ENCODE measurements around the gene ZNF784.

Gene ZNF784

DNA sequence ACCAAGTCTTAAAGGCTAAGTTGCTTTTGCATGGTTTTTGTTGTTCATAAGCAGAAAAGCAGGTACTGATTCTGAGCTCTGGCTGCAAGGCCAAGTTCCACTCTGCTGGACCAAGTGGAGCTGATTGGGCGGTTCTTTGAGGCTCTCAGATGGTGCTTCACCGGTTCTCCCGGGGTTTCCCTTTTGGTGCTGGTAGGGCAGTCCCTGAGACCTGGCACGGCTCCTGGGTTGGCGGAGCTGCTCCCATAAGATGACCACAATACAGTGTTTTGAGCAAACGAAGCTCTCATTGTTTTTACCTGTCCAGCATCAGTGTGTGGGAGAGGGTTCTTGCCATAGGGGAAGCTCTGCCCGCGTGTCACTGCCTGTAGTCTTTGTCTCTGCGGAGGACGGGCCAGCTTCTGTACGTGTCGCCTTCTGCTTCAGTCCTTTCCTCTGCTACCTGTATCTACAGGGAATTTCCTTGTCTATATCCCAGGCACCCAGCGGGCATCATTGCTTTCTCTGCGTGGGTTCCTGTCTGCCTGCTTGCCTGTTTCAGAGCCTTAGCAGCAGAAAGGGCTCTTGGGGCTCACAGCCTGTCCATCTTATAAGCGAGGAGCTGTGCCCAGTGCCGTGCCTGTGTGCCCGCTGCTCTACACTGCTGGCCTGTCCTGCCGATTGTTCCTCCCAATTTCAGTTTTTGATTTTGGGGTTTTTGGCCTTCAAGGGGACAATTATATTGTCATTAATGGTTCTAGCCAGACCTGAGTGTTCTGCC is 32.8 kb upstream of the ZNF784 start:
- no peak for DNase-seq (ENCODE audit: low read depth in 1 of 2, low spot score in 1 of 2)

DNA sequence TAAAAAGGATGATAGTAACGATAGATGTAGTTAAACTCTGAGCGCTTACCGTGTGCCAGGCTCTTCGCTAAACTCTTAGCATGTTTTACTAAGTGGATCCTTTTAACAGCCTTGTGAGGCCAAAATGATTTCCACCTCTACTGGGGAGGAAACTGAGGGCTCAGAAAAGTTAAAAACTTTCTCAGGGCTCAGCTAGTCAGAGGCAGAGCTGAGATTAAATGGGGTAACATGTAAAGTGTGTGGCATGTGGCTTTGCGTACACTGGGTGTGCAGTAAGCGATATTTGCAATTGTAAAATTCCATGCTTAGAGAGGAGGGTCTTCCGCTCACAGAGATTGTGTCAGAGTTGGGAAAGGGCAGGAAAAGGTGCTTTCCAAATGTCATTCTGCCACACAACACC is 32.2 kb upstream of the ZNF784 start:
- DNase-seq (ENCODE audit: low read depth in 1 of 2, low spot score in 1 of 2): no peak

DNA sequence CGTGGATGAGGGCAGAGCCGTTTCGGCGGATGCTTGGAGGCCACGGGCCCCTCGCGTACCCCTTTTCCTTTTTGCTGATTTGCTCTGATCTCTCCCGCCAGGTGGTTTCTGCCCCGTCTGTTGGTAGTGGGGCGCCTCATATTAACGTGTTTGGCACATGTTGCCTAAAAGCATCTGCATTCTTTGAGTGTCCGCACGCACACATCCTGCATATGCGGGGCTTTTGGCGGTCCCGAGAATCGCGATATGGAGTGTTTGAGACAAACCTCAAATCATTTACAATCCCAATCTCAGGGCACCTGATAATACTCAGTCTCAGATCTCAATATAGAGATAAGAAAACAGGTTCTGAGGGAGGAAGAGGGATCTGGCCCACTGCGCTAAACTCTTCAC is 31.3 kb upstream of the ZNF784 start:
- no peak for DNase-seq (ENCODE audit: low read depth in 1 of 2, low spot score in 1 of 2)

DNA sequence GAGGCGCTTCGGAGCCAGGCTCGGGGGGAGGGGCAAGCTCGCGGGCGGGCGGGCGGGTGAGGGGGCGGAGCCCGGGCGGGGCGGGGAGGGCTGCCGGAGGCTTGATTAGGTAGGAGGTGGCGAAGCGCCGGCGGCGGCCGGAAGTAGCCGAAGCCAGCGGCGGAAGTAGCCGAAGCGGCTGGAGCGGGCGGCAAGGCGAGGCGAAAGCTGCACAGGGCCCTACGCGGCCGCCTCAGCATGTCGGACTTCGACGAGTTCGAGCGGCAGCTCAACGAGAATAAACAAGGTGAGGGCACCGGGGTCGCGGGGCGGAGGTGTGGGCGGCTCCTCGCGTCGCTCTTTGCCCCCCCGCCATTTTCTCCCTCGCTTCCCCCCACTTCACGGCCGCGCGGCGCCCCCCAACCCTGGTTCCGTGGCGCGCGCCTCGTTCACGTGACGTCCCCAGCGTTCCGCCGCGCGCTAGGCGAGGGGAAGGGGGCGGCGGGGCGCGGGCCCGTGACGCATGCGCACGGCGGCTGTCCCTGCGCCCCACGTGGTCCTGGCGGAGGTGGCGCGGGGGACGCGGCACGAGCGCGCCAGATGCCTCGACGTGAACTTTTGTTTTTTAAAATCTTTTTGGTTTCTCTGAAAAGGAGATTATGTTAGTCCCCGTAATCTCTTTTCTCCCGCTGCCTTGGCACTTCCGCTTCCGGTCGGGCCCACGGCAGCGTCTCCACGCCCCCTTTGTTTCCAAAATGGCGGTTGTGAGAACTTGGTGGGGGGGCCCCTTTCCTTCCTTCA is 30.7 kb upstream of the ZNF784 start, which contains the start of gene U2AF2:
U2AF2 (plus strand) TSS at position 168 of the 780 bp plus-strand sequence; CDS start at position 238, 70 bp downstream.
- DNase-seq (ENCODE audit: low read depth in 1 of 2, low spot score in 1 of 2): peak; percentile 96 to 98

DNA sequence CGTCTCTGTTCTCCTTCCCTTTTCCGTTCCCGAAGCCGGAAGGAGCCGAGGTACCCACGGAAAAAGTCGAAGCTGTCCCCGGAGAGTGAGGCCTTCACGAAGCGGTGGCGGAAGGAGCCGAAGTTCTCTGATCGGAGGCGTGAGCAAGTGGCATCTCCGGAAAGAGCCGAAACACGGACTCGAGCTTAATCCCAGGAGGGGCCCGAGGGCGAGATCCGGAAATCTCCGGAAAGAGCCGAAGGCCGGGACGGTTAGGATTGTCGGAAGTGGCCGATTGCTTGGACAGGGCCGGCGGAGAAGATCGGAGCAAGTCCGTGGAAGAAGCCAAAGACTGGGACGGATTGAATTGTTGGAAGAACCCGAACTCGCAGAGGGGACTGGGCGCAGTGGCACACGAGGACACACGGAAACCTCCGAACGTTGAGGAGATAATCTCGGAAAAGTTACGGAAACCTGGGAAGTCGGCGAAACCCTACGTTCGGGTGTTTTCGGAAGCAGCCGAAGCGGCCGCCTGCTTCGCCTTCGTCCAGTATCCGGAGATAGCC is 30.0 kb upstream of the ZNF784 start:
- peak; percentile 97 to 98 for DNase-seq (ENCODE audit: low read depth in 1 of 2, low spot score in 1 of 2)

DNA sequence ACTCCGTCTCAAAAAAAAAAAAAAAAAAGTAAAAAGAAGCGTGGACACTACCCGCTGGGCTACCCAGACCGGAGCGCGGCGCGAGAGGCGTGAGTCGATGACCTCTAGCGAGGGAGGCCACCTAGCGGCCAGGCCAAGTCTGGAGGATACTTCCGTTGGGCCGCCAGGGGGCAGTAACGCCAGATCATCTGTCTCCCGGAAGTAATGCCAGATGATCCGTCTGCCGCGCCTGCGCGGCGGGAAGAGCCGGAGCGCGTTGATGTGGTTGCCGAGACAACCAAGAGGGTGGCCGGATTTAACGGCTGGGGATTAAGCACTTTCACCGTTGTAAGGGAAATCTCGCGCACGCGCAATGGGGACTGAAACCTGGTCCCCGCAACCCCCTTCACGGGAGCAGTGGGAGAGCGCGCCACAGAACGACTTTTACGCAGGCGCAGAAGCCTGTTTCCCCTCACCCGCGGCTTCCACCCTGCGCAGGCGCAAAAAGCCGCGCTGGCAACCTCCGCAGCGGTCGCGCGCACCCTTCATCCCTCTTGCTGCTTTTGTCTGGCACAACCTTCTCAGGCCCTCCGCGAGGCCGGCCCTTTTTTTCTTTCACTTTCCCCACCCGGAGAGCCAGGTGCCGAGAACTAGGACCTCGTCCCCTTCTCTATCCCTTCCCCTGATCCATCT is 29.4 kb upstream of the ZNF784 start:
- peak; percentile 95 to 98 for DNase-seq (ENCODE audit: low read depth in 1 of 2, low spot score in 1 of 2)

DNA sequence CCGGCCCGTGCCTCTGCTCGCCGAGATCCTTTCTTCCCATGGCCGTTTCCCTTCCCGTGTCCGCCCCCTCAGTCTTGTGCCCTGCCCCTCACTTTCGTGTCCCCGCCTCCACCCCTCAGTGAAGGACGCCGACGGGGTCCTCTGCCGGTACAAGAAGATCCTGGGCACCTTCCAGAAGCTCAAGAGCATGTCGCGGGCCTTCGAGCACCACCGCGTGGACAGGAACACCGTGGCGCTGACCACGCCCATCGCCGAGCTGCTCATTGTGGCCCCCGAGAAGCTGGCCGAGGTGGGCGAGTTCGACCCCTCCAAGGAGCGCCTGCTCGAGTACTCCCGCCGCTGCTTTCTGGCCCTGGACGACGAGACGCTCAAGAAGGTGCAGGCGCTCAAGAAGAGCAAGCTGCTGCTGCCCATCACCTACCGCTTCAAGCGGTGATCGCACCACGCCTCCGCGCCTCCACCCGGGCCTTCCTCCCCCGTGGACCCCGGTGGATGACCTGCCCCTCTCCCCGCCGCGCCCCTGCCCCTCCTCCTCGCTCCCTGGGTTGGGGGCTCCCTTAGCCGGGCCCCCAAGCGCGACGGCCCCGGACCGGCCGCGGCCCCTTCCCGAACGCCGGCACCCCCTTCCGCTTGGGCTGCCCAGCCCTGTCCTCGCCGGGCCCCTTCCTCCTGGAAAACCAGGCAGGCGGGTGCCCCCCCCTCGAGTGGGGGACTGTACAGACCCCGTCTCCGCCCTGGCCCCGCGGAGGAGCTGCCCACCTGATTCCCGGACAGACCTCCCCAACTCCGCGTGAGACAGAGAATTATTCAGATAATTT is 28.2 kb upstream of the ZNF784 start:
- DNase-seq (ENCODE audit: low read depth in 1 of 2, low spot score in 1 of 2): no peak

DNA sequence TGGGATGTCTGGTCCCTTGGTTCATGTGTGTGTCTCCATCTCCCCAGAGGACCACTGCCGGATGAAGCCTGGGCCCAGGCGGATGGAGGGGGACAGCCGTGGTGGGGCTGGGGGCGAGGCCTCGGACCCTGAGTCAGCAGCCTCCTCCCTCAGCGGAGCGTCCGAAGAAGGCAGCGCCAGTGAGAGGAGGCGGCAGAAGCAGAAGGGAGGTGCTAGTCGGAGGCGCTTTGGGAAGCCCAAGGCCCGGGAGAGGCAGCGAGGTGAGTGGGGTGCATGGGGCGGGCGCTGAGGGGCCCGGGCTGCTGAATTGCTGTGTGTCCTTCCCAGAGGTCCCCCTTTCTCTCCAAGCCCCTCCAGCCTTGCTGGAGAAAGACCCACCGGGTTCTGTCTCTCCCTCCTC is 26.9 kb upstream of the ZNF784 start:
- DNase-seq (ENCODE audit: low read depth in 1 of 2, low spot score in 1 of 2): no peak

DNA sequence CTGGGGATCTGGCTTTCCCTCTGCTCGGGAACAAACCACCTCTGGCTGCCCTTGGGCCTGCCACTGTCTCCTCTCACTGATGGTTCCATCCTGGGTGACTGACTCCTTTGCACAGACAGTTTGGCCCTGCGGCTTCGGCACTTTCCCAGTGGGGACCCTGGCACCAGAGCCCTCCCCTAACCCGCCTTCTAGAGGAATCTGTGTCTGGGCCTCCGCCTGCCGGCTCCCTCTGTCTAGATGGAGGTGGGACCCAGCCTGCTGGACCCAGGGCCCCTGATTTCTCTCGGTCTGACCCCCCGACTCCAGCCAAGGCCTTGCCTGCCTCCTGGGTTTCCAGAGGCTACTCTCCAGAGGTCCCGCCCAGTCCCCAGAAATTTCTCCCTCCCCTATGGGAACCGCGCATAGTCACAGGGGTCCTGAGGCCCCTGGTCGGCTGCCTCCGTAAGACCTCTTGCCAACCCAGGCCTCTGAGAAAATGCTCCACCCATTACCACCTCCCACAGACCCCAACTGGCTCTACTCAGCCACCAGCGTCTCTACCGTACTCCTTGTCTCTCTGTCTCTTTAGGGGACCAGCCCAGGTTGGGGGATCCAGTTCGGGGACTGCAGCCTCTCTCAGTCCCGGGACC is 26.4 kb upstream of the ZNF784 start:
- no peak for DNase-seq (ENCODE audit: low read depth in 1 of 2, low spot score in 1 of 2)

DNA sequence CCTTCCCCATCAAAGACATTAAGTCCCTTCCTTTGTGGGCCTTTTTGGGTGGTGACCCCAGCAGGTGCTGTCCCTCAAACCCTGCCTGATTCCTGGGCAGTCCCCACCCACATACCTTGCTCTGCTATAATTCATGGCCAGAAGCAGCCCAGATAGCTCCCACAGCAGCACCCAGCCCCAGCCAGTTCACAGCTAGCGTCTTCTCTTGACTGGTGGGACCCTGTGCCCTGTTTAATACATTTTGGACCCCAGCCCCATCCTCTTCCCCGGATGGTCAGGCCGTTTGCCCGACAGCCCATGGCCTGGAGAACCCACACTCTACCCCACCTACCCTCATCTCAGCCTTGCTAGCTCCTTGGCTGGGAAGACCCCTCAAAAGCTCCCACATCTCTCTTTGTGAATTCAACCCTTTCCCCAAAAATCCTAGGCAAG is 25.8 kb upstream of the ZNF784 start:
- no peak for DNase-seq (ENCODE audit: low read depth in 1 of 2, low spot score in 1 of 2)

DNA sequence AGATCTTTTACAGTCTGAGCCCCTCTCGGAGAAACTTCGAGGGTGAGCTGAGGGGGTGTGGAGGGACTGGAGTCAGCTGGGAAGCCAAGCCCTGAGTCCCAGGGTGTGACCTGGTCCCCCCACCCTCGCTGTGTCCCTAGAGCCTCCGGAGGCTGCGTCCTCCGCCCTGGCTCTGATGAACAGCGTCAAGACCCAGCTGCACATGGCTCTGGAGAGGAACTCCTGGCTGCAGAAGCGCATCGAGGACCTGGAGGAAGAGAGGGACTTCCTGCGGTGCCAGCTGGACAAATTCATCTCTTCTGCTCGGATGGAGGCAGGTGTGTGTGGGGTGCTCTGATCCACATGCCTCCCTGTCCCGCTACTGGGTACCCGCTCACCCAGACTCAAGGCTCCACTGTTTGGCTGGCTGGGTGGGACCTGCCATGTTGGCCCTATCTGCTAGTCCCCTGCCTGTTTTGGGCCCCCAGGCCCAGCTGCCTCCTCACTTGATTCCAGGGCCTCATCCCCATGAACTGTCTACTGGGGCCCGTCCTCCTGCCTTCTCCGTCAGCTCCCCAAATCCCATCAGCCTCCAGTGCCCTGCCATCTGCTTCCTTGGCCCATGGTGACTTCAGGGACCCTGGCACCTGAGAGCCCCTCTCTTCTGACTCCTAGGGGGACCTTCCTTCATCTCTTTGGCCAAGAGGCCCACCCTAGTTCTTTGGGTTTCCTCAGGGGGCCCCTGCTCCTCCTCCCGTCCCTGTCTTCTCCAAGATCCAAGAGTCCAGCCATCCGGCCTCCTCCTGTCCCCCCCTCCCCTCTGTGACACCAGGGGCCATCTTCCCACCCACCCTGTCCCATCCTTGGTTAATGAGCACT is 25.1 kb upstream of the ZNF784 start:
- no peak for DNase-seq (ENCODE audit: low read depth in 1 of 2, low spot score in 1 of 2)

DNA sequence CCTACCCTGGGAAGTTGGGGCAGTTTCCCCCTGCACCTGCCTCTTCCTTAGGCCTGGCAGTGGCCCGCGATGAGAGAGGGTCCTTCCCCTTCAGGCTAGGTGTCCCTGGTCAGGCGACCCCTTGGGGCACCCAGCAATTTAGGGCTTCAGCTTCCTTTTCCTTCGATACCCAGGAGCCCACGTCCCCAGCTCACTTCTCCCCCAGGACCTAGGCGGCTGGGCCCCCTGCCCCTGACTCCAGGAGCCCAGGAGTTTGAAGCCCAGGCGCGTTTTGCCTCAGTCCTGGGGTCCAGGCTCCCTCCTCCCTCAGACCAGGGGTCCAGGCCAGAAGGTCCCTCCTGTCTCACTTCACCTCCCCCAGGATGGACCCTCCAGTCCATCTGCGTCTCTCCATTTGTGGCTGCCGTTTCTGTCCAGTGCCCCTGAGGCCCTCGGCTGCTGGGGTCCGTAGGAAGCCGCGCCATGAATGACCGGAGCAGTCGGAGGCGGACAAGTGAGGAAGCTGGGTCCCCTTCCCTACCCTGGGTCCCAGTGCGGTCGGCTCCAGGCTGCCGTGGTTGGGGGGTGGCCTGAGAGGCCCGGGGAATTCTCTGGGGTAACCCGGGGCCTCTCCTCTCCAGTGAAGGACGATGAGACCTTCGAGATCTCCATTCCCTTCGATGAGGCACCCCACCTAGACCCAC is 24.4 kb upstream of the ZNF784 start:
- DNase-seq (ENCODE audit: low read depth in 1 of 2, low spot score in 1 of 2): no peak

DNA sequence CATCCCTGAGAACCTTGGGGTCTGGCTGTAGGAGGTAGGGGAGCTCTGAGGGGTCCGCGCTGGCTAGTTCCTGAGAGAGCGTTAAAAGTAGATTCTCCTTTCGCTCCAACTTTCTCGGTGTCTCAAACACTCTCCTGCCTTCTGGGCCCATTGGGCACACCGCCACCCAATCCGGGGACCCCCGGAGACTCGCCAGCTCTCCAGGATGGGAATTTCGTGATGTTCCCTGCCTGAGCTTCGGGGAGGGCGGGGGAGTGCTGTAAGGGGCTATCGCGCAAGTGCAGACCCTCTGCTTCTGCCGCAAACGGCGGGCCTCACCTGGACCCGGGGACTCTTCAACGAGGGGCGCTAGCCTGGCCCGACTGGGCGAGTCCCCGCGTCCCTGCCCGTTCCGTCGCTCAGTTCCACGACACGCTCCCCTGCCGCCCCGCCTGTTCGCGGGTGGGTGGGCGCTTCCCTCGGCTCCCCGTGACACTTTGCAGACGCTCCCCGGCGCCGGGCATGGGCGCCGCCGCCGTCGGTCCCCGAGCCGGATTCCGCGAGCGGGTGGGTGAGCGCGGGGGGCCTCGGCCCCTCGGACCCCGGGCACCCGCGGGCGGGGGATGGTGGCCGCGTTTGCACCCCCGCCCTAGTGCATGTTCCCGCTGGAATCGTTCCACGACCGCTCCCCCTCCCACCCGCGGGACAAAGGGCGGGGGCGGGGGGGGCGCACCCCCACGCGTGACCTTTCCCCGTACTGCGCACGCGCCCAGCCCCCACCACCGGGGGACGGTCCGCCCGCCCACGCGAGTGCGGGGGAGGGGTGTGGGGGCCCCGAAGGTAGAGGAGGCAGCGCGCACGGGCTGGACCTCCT is 23.6 kb upstream of the ZNF784 start, which contains the start of gene CCDC106:
CCDC106 (plus strand) TSS at position 481 of the 853 bp plus-strand sequence. CDS start 835 bp downstream, outside the sequence.
- no peak for DNase-seq (ENCODE audit: low read depth in 1 of 2, low spot score in 1 of 2)

DNA sequence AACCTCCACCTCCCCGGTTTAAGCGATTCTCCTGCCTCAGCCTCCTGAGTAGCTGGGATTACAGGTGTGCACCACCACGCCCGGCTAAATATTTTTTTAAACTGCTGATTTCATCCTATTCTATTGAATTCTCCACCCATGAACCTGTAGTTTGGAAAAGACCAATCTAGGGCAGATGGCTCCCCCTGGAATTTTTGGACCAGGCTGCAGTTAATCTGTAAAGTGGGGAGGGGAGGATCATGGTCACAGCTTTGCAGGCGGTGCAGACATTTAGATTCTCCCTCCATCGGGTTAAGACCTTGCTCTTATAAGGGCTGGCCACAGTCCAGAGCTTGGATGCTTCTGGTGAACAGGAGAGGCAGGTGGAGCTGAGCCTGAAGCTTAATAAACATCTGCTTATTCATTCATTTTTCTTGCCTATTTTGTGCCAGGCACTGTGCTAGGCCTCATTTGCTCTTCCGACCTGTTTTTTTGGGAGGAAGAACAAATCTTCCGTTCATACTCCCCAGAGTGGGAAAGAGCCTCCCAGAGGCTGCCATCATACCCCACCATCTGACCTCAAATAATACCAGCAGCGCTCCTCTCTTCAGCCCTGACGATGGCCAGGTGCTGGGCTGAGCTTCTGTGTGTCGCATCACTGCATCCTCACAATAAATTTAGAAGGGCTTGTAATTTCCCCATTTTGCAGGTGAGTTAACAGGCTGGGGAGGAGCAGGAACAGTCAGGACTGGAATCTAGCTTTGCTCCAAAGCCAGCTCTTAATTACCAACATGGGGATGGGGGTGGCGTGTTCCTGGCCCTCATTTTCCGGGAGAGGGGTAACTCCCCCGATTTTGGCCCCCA is 22.7 kb upstream of the ZNF784 start:
- no peak for DNase-seq (ENCODE audit: low read depth in 1 of 2, low spot score in 1 of 2)

DNA sequence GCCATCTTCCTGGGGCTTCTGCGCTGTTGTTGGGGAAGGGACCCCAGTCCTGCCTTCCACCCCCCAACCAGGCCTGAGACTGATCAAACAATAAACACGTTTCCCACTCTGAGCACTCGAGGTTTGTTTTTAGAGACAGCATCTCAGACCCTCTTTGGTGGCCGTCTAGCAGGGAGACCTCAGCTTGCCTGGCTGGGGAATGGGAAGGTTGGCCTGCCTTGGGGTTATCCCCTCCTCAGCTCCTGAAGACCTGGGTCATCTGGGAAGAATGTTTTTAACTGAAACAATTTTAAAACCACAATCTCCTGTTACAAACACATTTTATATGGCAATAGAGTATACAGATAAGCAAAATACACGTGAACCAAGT is 21.1 kb upstream of the ZNF784 start:
- no peak for DNase-seq (ENCODE audit: low read depth in 1 of 2, low spot score in 1 of 2)

DNA sequence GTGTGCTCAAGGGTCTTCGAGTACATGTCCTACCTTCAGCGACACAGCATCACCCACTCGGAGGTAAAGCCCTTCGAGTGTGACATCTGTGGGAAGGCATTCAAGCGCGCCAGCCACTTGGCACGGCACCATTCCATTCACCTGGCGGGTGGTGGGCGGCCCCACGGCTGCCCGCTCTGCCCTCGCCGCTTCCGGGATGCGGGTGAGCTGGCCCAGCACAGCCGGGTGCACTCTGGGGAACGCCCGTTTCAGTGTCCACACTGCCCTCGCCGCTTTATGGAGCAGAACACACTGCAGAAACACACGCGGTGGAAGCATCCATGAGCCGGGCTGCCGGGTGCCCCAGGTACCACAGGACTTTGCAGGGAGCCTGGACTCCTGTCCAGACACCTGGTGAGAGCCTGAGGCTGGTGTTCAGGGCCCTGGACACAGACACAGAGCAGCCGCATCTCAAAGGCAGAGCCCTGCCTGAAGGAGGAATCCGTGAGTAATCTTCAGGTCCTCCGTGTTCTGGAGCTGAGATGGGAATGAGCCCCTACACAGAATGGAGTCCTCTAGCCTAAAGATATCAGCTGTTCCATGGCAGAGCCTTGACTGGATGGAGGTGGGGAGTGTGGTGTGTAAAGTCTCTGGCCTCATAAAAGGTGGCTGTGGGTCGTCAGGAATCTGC is 20.6 kb upstream of the ZNF784 start:
- no peak for DNase-seq (ENCODE audit: low read depth in 1 of 2, low spot score in 1 of 2)

Measured in stimulated activated CD4-positive, alpha-beta T cell treated with anti-CD3 and anti-CD28 coated beads, Interleukin-15, amount 100 ng/mL, for 1 hour (primary cell).